ENCODE data around the gene SPART. TPM values are rescaled to one million over a fixed set of nuclear protein-coding genes. Genes with fewer than 3 reads are reported as not detected.
"Not testable (repeated sequence)": the region's sequence is repeated elsewhere in the genome, so short reads cannot be mapped to it uniquely, and the experiment has no call there.

Gene SPART
- polyA plus RNA-seq, 1 donor (not counting 4 experiments of a cell fraction or from before 2014, with no cell fraction given): 35.5 TPM

- Histone ChIP-seq H4K20me1 (ENCODE audit: control insufficient read depth, extremely low read depth, insufficient read depth, low read length) (no peaks in the 10 kb centered on the region), H3K9me1 (ENCODE audit: control insufficient read depth, extremely low read depth, insufficient read depth, low read length) (no peaks in the 10 kb centered on the region), H3K4me3 (ENCODE audit: control insufficient read depth in 2 of 3, extremely low read depth in 1 of 3, insufficient read depth in 2 of 3, low read depth in 1 of 3, low read length in 3 of 3) (no peak overlapping the region), H3K79me2 (ENCODE audit: control insufficient read depth, insufficient read depth, low read length) (no peaks in the 10 kb centered on the region), H3K27ac (ENCODE audit: control insufficient read depth, insufficient read depth, low read length) (no peak overlapping the region), H3K4me1 (ENCODE audit: control insufficient read depth, extremely low read depth, insufficient read depth, low read length) (no peaks in the 10 kb centered on the region), H3K27me3 (ENCODE audit: control insufficient read depth, extremely low read depth, insufficient read depth, low read length) (no peaks in the 10 kb centered on the region), H2AFZ (ENCODE audit: control insufficient read depth, low read length) (no peak overlapping the region), H3K9me3 (ENCODE audit: control insufficient read depth, low read depth, low read length) (no peaks in the 10 kb centered on the region), H3K36me3 (ENCODE audit: control insufficient read depth in 2 of 2, extremely low read depth in 1 of 2, insufficient read depth in 2 of 2, low read length in 2 of 2) (peaks cover 0 to 2% of the 10 kb centered on the region in 2 experiments), H3K4me2 (ENCODE audit: control insufficient read depth, extremely low read depth, insufficient read depth, low read depth, low read length) (no peak overlapping the region), H3K9ac (ENCODE audit: control insufficient read depth, extremely low read depth, insufficient read depth, low read length) (no peak overlapping the region)
- TF ChIP-seq, protein P1, sequence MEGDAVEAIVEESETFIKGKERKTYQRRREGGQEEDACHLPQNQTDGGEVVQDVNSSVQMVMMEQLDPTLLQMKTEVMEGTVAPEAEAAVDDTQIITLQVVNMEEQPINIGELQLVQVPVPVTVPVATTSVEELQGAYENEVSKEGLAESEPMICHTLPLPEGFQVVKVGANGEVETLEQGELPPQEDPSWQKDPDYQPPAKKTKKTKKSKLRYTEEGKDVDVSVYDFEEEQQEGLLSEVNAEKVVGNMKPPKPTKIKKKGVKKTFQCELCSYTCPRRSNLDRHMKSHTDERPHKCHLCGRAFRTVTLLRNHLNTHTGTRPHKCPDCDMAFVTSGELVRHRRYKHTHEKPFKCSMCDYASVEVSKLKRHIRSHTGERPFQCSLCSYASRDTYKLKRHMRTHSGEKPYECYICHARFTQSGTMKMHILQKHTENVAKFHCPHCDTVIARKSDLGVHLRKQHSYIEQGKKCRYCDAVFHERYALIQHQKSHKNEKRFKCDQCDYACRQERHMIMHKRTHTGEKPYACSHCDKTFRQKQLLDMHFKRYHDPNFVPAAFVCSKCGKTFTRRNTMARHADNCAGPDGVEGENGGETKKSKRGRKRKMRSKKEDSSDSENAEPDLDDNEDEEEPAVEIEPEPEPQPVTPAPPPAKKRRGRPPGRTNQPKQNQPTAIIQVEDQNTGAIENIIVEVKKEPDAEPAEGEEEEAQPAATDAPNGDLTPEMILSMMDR (optimal IDR thresholded peaks at IDR 0.05 in 1 of 3, IDR thresholded peaks at IDR 0.05 in 1 of 3, conservative IDR thresholded peaks at IDR 0.05 in 1 of 3; ENCODE audit: extremely low read depth in 1 of 3, insufficient read depth in 2 of 3, low read length in 3 of 3): no peak
- TF ChIP-seq EZH2 (IDR thresholded peaks at IDR 0.05; ENCODE audit: low read length): no peak
- dilution Hi-C loops (cut with MboI; ENCODE audit: extremely low pct_ligation_motif_present, low sequenced_read_pairs): no loop called here
- no peak for DNase-seq (ENCODE audit: low read depth, low spot score)
- no peak for FAIRE-seq
Measured at GRCh38 chr13:36302289-36302688, 43.9 kb downstream of the SPART start.

- not testable (repeated sequence) for H3K9me1 ChIP-seq (ENCODE audit: control insufficient read depth, extremely low read depth, insufficient read depth, low read length); H3K27ac ChIP-seq (ENCODE audit: control insufficient read depth, insufficient read depth, low read length); DNase-seq (ENCODE audit: low read depth, low spot score); H3K79me2 ChIP-seq (ENCODE audit: control insufficient read depth, insufficient read depth, low read length); H3K27me3 ChIP-seq (ENCODE audit: control insufficient read depth, extremely low read depth, insufficient read depth, low read length); H3K4me1 ChIP-seq (ENCODE audit: control insufficient read depth, extremely low read depth, insufficient read depth, low read length); FAIRE-seq; H4K20me1 ChIP-seq (ENCODE audit: control insufficient read depth, extremely low read depth, insufficient read depth, low read length); H3K4me2 ChIP-seq (ENCODE audit: control insufficient read depth, extremely low read depth, insufficient read depth, low read depth, low read length); H3K4me3 ChIP-seq (ENCODE audit: control insufficient read depth in 2 of 3, extremely low read depth in 1 of 3, insufficient read depth in 2 of 3, low read depth in 1 of 3, low read length in 3 of 3); H3K9ac ChIP-seq (ENCODE audit: control insufficient read depth, extremely low read depth, insufficient read depth, low read length); H3K9me3 ChIP-seq (ENCODE audit: control insufficient read depth, low read depth, low read length); H2AFZ ChIP-seq (ENCODE audit: control insufficient read depth, low read length); H3K36me3 ChIP-seq (ENCODE audit: control insufficient read depth in 2 of 2, extremely low read depth in 1 of 2, insufficient read depth in 2 of 2, low read length in 2 of 2)
- dilution Hi-C loops (cut with MboI; ENCODE audit: extremely low pct_ligation_motif_present, low sequenced_read_pairs): loop anchor here (25.0 kb wide), 1 partner anchor 312 kb away; no protein-coding TSS in a partner anchor
Measured at GRCh38 chr13:36299469-36299868, 46.7 kb downstream of the SPART start.

GRCh38 chr13:36298535-36299068 lies 47.6 kb downstream of the SPART start:
- H3K9me3 ChIP-seq (ENCODE audit: control insufficient read depth, low read depth, low read length): no peaks in the 10 kb centered on the region
- H3K27ac ChIP-seq (ENCODE audit: control insufficient read depth, insufficient read depth, low read length): no peak overlapping the region
- H3K9me1 ChIP-seq (ENCODE audit: control insufficient read depth, extremely low read depth, insufficient read depth, low read length): no peaks in the 10 kb centered on the region
- no peaks in the 10 kb centered on the region for H4K20me1 ChIP-seq (ENCODE audit: control insufficient read depth, extremely low read depth, insufficient read depth, low read length)
- no peak for DNase-seq (ENCODE audit: low read depth, low spot score)
- dilution Hi-C loops (cut with MboI; ENCODE audit: extremely low pct_ligation_motif_present, low sequenced_read_pairs): loop anchor here (25.0 kb wide), 1 partner anchor 311 kb away; no protein-coding TSS in a partner anchor
- H3K9ac ChIP-seq (ENCODE audit: control insufficient read depth, extremely low read depth, insufficient read depth, low read length): no peak overlapping the region
- no peak overlapping the region for H2AFZ ChIP-seq (ENCODE audit: control insufficient read depth, low read length)
- H3K4me2 ChIP-seq (ENCODE audit: control insufficient read depth, extremely low read depth, insufficient read depth, low read depth, low read length): no peak overlapping the region
- no peaks in the 10 kb centered on the region for H3K36me3 ChIP-seq (ENCODE audit: control insufficient read depth in 2 of 2, extremely low read depth in 1 of 2, insufficient read depth in 2 of 2, low read length in 2 of 2)
- H3K4me1 ChIP-seq (ENCODE audit: control insufficient read depth, extremely low read depth, insufficient read depth, low read length): no peaks in the 10 kb centered on the region
- H3K79me2 ChIP-seq (ENCODE audit: control insufficient read depth, insufficient read depth, low read length): no peaks in the 10 kb centered on the region
- TF ChIP-seq, protein P1 (optimal IDR thresholded peaks at IDR 0.05 in 1 of 3, IDR thresholded peaks at IDR 0.05 in 1 of 3, conservative IDR thresholded peaks at IDR 0.05 in 1 of 3; ENCODE audit: extremely low read depth in 1 of 3, insufficient read depth in 2 of 3, low read length in 3 of 3): no peak
- no peak for TF ChIP-seq EZH2 (IDR thresholded peaks at IDR 0.05; ENCODE audit: low read length)
- no peak overlapping the region for H3K4me3 ChIP-seq (ENCODE audit: control insufficient read depth in 2 of 3, extremely low read depth in 1 of 3, insufficient read depth in 2 of 3, low read depth in 1 of 3, low read length in 3 of 3)
- FAIRE-seq: no peak
- H3K27me3 ChIP-seq (ENCODE audit: control insufficient read depth, extremely low read depth, insufficient read depth, low read length): no peaks in the 10 kb centered on the region
